Tibial artery (tissue), 4 donors: Measurements from ENCODE around the gene CABP2.

ENCODE experiments used
- DNase-seq, 2 donors: peaks; one replicate each; pipeline ENCODE4 v3.0.0-alpha.2; 2019
- H3K27ac ChIP-seq, 2 donors: fragments of 200-600 bp; sonication (generic) in 1 of 2; 1 replicate in 1 of 2; 2 replicates in 1 of 2; pipeline ENCODE4 v1.5.1; 2018 to 2019; ENCODE audit warnings: mild to moderate bottlenecking in 1 of 2
- H3K27me3 ChIP-seq, 2 donors: fragments of 200-600 bp; sonication (generic) in 1 of 2; one replicate each; pipeline versions ENCODE4 v1.5.1 to v1.6.0; 2016 to 2019
- H3K36me3 ChIP-seq, 3 donors: fragments of 200-600 bp; sonication (generic) in 2 of 3; one replicate each; pipeline ENCODE4 v1.5.1; 2016 to 2019; ENCODE audit warnings: mild to moderate bottlenecking in 2 of 3
- H3K4me1 ChIP-seq, 4 donors: fragments of 200-600 bp; sonication (generic) in 2 of 4; 1 replicate in 3 of 4; 2 replicates in 1 of 4; pipeline ENCODE4 v1.5.1; 2016 to 2019
- H3K4me3 ChIP-seq, 2 donors: fragments of 200-600 bp; sonication (generic) in 1 of 2; 1 replicate in 1 of 2; 2 replicates in 1 of 2; pipeline ENCODE4 v1.5.1; 2018 to 2019; ENCODE audit warnings: mild to moderate bottlenecking in 2 of 2
- H3K9me3 ChIP-seq, 3 donors: fragments of 200-600 bp; sonication (generic) in 1 of 3; one replicate each; pipeline ENCODE4 v1.5.1; 2016 to 2019
- CTCF ChIP-seq, 2 experiments: fragments of 200-600 bp in 1 of 2; fragments of 450-650 bp in 1 of 2; IDR thresholded peaks; one replicate each; pipeline ENCODE4 v1.5.1; 2017 to 2019; ENCODE audit warnings: antibody characterized with exemption in 2 of 2, mild to moderate bottlenecking in 1 of 2, moderate library complexity in 1 of 2
- intact Hi-C: fragments of 100-400 bp; cut with DNase I; formaldehyde crosslinking; loops from one replicate; pipeline ENCODE4 v1.15.0; 2023; ENCODE audit warnings: low total_unique reads

CABP2 gene

GRCh38 chr11:67510023-67510345, 13.3 kb downstream of the CABP2 start:
- Histone ChIP-seq H3K4me3 (no peak overlapping the region), H3K27me3 (peaks cover 0 to 8% of the 10 kb centered on the region in 2 donors), H3K27ac (no peak overlapping the region), H3K36me3 (peaks cover 0 to 6% (median 6%) of the 10 kb centered on the region in 3 donors), H3K4me1 (peaks cover 0 to 32% (median 30%) of the 10 kb centered on the region in 4 donors), H3K9me3 (no peaks in the 10 kb centered on the region)
- DNase-seq: no peak
- intact Hi-C loops: no loop called here
- TF ChIP-seq CTCF (IDR thresholded peaks at IDR 0.05): no peak

GRCh38 chr11:67508486-67509121, 14.6 kb downstream of the CABP2 start:
- Histone ChIP-seq H3K27me3 (peaks cover 0 to 8% of the 10 kb centered on the region in 2 donors), H3K27ac (peak overlapping the region; percentile 92 to 99), H3K9me3 (no peaks in the 10 kb centered on the region), H3K4me1 (peaks cover 0 to 46% (median 42%) of the 10 kb centered on the region in 4 donors), H3K4me3 (peak overlapping the region; percentile 76 to 80), H3K36me3 (peaks cover 0 to 6% (median 6%) of the 10 kb centered on the region in 3 donors)
- peak; percentile 98 to 99 for DNase-seq
- TF ChIP-seq CTCF (IDR thresholded peaks at IDR 0.05): no peak
- intact Hi-C loops: loop anchor here (5.0 kb wide), 1 partner anchor 156 kb away; the partner anchor contains the start of gene POLD4

- peak; percentile 99 to 100 for DNase-seq
- Histone ChIP-seq H3K27ac (peak within 1 kb of the TSS; percentile 92 to 99), H3K27me3 (peaks cover 0 to 5% of the 10 kb centered on the region in 2 donors), H3K36me3 (peaks cover 0 to 6% (median 6%) of the 10 kb centered on the region in 3 donors), H3K4me1 (peaks cover 0 to 49% (median 43%) of the 10 kb centered on the region in 4 donors), H3K4me3 (peak within 1 kb of the TSS; percentile 76 to 80), H3K9me3 (no peaks in the 10 kb centered on the region)
- intact Hi-C loops: loop anchor here (2.0 to 5.0 kb wide), 2 partner anchors 39 to 156 kb away; partner anchors contain the start of genes POLD4 and TMEM134
- TF ChIP-seq CTCF (IDR thresholded peaks at IDR 0.05): peak in 1 of 2 experiments; percentile 29
These were observed 15.3 kb downstream of the CABP2 start, which contains the start of gene CDK2AP2 for GRCh38 chr11:67507864-67508485. Gene CDK2AP2, minus strand, starts transcription at chr11:67508162. Its CDS starts 80 bp downstream, at chr11:67508082.

- H3K4me3 ChIP-seq: peak overlapping the region; percentile 76 to 80
- H3K4me1 ChIP-seq: peaks cover 0 to 49% (median 43%) of the 10 kb centered on the region in 4 donors
- H3K27me3 ChIP-seq: peaks cover 0 to 5% of the 10 kb centered on the region in 2 donors
- intact Hi-C loops: loop anchor here (2.0 to 5.0 kb wide), 2 partner anchors 39 to 155 kb away; partner anchors contain the start of genes POLD4 and TMEM134
- no peaks in the 10 kb centered on the region for H3K9me3 ChIP-seq
- DNase-seq: peak in 1 of 2 donors; percentile 34
- peak overlapping the region; percentile 92 to 99 for H3K27ac ChIP-seq
- TF ChIP-seq CTCF (IDR thresholded peaks at IDR 0.05): no peak
- H3K36me3 ChIP-seq: peaks cover 0 to 8% (median 7%) of the 10 kb centered on the region in 3 donors
These were observed 15.9 kb downstream of the CABP2 start for GRCh38 chr11:67507242-67507863.

GRCh38 chr11:67506426-67507051, 16.7 kb downstream of the CABP2 start:
- Histone ChIP-seq H3K4me1 (peaks cover 0 to 49% (median 43%) of the 10 kb centered on the region in 4 donors), H3K9me3 (no peaks in the 10 kb centered on the region), H3K4me3 (peak overlapping the region; percentile 76 to 80), H3K27ac (peak overlapping the region; percentile 92 to 99), H3K27me3 (no peaks in the 10 kb centered on the region), H3K36me3 (peaks cover 0 to 16% (median 15%) of the 10 kb centered on the region in 3 donors)
- no peak for TF ChIP-seq CTCF (IDR thresholded peaks at IDR 0.05)
- intact Hi-C loops: loop anchor here (2.0 to 5.0 kb wide), 2 partner anchors 38 to 154 kb away; partner anchors contain the start of genes POLD4 and TMEM134
- DNase-seq: peak in 1 of 2 donors; percentile 68
